ENCODE results near the gene FHDC1. TPM values are rescaled to one million over a fixed set of nuclear protein-coding genes. Genes with fewer than 3 reads are reported as not detected.
A peak's percentile ranks its signal among the peaks of the same experiment; 100 is the strongest.

The FHDC1 gene
- total and polyA plus RNA-seq, 8 donors = 9.0 to 32.9 (median 10.4) TPM

DNA sequence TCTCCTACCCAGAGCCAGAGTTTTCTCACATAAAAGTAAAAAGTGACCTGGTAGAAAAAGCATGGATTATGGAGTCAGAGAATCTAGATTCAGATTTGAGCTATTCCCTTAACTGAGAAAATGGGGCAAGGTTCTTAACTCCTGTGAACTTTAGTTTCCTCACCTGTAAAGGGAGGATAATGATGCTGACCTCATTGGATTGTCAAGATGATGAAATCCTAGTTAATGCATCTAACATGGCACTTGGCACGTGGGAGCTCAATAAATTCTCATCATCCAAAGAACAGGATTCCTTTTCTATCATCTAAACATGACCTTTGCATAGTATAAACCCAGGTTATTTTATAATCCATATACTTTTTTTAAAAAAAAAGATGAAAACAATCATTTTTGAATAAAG, 18.6 kb downstream of the FHDC1 start:
- H3K9me3 ChIP-seq = no peaks in the 10 kb centered on the region
- intact Hi-C loops (cut with DNase I) = no loop called here
- H3K4me1 ChIP-seq = peaks cover 30 to 32% of the 10 kb centered on the region in 2 donors
- no peaks in the 10 kb centered on the region for H3K27me3 ChIP-seq
- TF ChIP-seq, protein P1, sequence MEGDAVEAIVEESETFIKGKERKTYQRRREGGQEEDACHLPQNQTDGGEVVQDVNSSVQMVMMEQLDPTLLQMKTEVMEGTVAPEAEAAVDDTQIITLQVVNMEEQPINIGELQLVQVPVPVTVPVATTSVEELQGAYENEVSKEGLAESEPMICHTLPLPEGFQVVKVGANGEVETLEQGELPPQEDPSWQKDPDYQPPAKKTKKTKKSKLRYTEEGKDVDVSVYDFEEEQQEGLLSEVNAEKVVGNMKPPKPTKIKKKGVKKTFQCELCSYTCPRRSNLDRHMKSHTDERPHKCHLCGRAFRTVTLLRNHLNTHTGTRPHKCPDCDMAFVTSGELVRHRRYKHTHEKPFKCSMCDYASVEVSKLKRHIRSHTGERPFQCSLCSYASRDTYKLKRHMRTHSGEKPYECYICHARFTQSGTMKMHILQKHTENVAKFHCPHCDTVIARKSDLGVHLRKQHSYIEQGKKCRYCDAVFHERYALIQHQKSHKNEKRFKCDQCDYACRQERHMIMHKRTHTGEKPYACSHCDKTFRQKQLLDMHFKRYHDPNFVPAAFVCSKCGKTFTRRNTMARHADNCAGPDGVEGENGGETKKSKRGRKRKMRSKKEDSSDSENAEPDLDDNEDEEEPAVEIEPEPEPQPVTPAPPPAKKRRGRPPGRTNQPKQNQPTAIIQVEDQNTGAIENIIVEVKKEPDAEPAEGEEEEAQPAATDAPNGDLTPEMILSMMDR (IDR thresholded peaks at IDR 0.05) = no peak
- H3K36me3 ChIP-seq = no peaks in the 10 kb centered on the region
- DNase-seq (no peak), ATAC-seq (no peak)
- no peak overlapping the region for H3K4me3 ChIP-seq
- H3K27ac ChIP-seq = no peak overlapping the region

DNA sequence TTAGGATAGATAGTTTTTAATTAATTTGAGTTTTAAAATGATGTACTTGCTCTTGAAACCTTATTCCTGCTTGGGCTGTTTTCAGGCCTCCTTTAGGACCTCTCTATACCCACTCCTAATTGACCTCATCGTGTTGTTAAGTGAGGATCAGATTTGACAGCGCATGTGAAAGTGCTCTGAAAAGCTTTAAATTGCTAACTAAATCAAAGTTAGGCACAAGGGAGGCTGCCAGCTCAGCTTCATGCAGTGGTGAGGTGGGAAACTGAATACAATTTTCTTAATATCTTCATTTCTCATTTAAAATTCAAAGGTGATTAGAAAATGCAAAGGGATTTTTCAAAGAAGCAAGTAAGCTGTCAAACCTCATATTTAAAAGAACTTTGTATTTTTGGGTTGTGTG, 20.0 kb downstream of the FHDC1 start:
- TF ChIP-seq, protein P1 (IDR thresholded peaks at IDR 0.05) = no peak
- no peak for ATAC-seq
- H3K4me3 ChIP-seq = no peak overlapping the region
- peak overlapping the region in 1 of 2 donors; percentile 28 for H3K27ac ChIP-seq
- no peak for DNase-seq
- intact Hi-C loops (cut with DNase I) = no loop called here
- H3K4me1 ChIP-seq = peaks cover 30 to 34% of the 10 kb centered on the region in 2 donors
- H3K27me3 ChIP-seq = no peaks in the 10 kb centered on the region
- no peaks in the 10 kb centered on the region for H3K9me3 ChIP-seq
- H3K36me3 ChIP-seq = no peaks in the 10 kb centered on the region

DNA sequence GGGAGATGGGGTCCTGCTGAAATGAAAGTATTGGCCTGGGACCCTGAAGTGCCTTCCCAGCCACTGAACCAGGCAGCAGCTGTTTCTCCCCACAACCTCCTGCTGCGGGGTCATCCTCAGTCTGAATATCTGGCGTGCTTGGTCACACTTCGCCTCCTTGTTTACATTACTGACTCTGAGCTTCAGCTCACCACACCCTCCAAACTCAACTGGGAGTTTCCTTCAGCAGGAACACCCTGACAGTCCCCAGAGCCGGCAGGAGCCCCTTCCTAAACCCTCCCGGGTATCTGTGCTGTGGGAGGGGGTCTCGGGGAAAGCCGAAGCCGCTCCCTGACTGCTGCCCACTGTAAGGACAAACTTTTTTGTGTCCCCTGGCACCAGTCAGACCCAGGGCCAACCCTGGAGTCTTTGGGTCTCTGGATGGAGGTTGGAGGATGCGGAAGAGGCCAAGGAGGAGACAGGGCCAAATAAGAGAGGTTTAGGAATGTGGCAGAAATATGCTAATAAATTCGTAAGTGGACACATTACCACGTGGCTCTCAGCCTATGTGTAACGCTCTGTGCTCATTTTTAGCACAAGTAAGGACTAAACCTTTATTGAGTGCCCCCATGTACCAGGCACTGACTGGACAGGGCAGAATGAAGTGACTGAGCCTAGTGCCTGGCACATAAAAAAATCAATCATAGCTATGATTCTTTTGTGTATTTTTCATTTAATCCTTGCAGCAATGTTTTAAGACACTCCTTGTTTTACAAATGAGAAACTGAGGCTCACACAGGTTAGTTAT, 20.7 kb downstream of the FHDC1 start:
- TF ChIP-seq, protein P1 (IDR thresholded peaks at IDR 0.05) = no peak
- no peak overlapping the region for H3K4me3 ChIP-seq
- peak overlapping the region; percentile 35 to 73 for H3K27ac ChIP-seq
- H3K9me3 ChIP-seq = no peaks in the 10 kb centered on the region
- peaks cover 30 to 37% of the 10 kb centered on the region in 2 donors for H3K4me1 ChIP-seq
- intact Hi-C loops (cut with DNase I) = no loop called here
- peak in 1 of 4 donors; percentile 51 for DNase-seq
- H3K27me3 ChIP-seq = no peaks in the 10 kb centered on the region
- ATAC-seq = peak; percentile 70
- H3K36me3 ChIP-seq = no peaks in the 10 kb centered on the region

DNA sequence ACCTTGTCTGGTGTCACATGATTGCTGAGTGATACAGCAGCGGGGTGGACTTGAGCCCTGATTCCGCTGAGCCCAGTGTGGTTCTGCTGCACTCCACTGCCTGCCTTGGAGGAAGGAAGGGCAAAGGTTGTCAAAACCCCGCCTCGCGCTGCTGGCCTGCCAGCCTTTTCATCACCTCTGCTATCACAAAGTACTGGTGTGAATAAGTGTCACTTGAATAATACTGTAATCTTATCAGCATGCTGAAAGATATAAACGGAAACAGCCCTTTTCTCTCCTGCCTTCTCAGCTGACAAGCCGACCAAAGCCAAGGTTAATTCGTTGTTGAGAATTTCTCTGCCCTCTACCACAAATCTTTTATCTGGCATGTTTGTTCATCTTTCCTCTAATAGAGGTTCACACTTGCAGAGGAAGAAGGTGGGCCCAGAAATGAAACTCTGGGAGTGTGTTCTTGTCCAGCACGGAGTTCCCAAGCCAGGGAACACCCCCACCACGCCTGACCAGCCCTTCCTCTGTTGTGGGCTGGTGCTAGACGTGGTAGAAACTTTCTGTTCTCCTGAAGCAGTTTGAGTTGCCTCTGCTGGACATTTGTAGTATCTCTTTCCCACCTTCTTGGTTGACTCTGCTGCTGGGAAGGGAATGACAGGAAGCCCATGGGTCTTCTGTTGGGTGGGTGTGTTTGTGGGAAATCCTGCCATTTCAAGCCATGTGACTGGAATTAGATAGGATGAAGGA, 21.5 kb downstream of the FHDC1 start:
- TF ChIP-seq, protein P1 (IDR thresholded peaks at IDR 0.05) = no peak
- peak overlapping the region; percentile 35 to 73 for H3K27ac ChIP-seq
- intact Hi-C loops (cut with DNase I) = no loop called here
- no peak overlapping the region for H3K4me3 ChIP-seq
- DNase-seq (peak in 1 of 4 donors; percentile 67), ATAC-seq (peak; percentile 82)
- H3K27me3 ChIP-seq = no peaks in the 10 kb centered on the region
- H3K4me1 ChIP-seq = peaks cover 30 to 42% of the 10 kb centered on the region in 2 donors
- H3K9me3 ChIP-seq = no peaks in the 10 kb centered on the region
- no peaks in the 10 kb centered on the region for H3K36me3 ChIP-seq

DNA sequence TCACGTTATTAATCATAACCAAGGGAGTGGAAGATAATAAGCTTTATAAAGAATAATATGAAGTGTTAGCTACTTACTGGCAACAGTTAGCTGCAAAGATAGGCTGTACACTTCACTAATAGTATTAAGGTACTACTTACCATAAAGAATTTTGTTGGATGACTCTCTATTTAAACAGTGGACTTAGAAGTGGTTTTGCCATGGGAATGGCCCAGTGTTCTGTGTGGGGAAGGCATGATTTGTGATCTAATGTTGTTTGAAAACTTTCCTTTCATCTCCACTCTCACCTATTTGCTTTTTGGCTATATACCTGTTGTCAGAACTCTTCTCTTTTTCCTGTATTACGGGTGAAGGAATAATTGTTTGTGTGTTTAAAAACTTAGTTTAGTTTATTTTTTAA, 23.0 kb downstream of the FHDC1 start:
- peak; percentile 52 for ATAC-seq
- intact Hi-C loops (cut with DNase I) = no loop called here
- peaks cover 30 to 43% of the 10 kb centered on the region in 2 donors for H3K4me1 ChIP-seq
- peaks cover 0 to 4% of the 10 kb centered on the region in 2 donors for H3K36me3 ChIP-seq
- no peaks in the 10 kb centered on the region for H3K27me3 ChIP-seq
- no peak overlapping the region for H3K4me3 ChIP-seq
- no peaks in the 10 kb centered on the region for H3K9me3 ChIP-seq
- TF ChIP-seq, protein P1 (IDR thresholded peaks at IDR 0.05) = no peak
- H3K27ac ChIP-seq = peak overlapping the region in 1 of 2 donors; percentile 73
- no peak for DNase-seq

Data from left lung (tissue), 10 donors.